ENCODE results near the gene SEMG2.

DNA sequence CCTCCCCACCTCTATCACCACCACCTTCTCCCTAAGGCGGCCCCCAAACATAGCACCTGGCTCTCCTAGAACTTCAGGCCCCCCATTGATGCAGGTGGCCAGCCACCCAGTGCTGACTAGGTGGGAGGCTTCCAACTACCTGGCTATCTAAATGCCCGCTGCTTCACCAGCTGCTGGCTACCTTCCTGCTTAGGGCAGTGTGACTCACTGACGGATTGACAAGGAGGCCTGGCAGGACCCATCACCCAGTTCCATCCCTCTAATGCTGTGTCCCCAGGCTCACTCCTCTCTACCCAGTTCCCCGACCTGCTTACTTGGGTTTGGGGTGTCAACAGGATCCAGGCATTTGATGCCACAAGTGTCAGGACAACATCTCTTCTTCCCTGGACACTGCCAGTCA is 32.1 kb downstream of the SEMG2 start:
- TF ChIP-seq, protein P1, sequence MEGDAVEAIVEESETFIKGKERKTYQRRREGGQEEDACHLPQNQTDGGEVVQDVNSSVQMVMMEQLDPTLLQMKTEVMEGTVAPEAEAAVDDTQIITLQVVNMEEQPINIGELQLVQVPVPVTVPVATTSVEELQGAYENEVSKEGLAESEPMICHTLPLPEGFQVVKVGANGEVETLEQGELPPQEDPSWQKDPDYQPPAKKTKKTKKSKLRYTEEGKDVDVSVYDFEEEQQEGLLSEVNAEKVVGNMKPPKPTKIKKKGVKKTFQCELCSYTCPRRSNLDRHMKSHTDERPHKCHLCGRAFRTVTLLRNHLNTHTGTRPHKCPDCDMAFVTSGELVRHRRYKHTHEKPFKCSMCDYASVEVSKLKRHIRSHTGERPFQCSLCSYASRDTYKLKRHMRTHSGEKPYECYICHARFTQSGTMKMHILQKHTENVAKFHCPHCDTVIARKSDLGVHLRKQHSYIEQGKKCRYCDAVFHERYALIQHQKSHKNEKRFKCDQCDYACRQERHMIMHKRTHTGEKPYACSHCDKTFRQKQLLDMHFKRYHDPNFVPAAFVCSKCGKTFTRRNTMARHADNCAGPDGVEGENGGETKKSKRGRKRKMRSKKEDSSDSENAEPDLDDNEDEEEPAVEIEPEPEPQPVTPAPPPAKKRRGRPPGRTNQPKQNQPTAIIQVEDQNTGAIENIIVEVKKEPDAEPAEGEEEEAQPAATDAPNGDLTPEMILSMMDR (IDR thresholded peaks at IDR 0.05), result no peak
- TF ChIP-seq POLR2A (IDR thresholded peaks at IDR 0.05), result no peak
- TF ChIP-seq EP300 (IDR thresholded peaks at IDR 0.05), result no peak
- no peak for TF ChIP-seq POLR2AphosphoS5 (IDR thresholded peaks at IDR 0.05)

All from upper lobe of left lung (tissue), 4 donors.